IMR-90 (cell line): ENCODE data around the gene ADGRD2. TPM values are rescaled to one million over a fixed set of nuclear protein-coding genes. Genes with fewer than 3 reads are reported as not detected.

Experiments
- ATAC-seq: fragments of 200-7000 bp; cut with Tn5 transposase; 2 replicates; pipeline ENCODE4 v1.9.1; 2020; ENCODE audit warnings: low read depth, mild to moderate bottlenecking, moderate library complexity
- BruUV-seq: library from RNA; stranded (reverse); fragments of 400-500 nt; replicated peaks from 2 replicates; lab custom pipeline; 2021; lab: Mats Ljungman, UMichigan
- CTCF ChIA-PET: fragments of 300-600 bp; formaldehyde crosslinking; extraction: SDS; loops from one replicate; lab custom pipeline; 2021; ENCODE audit warnings: antibody characterized with exemption; lab: Yijun Ruan, JAX
- POLR2A ChIA-PET: fragments of 300-600 bp; sonication (Branson Sonifier 250); formaldehyde crosslinking; loops from one replicate; lab custom pipeline; 2022; ENCODE audit warnings: antibody characterized with exemption; ENCODE audit not compliant: unreplicated experiment; lab: Charles Lee
- DNase-seq: peaks from one replicate; pipeline ENCODE4 v3.0.0; 2013
- H2AFZ ChIP-seq: replicated peaks from 2 replicates; pipeline ENCODE3; 2013; ENCODE audit warnings: low read length, mild to moderate bottlenecking; ENCODE audit not compliant: poor library complexity
- H2AK5ac ChIP-seq: 2 replicates; pipeline ENCODE4 v1.6.1; 2013; ENCODE audit warnings: low read depth, low read length, inconsistent platforms
- H2AK9ac ChIP-seq: replicated peaks from 2 replicates; pipeline ENCODE3; 2013; ENCODE audit warnings: mild to moderate bottlenecking, low read depth, low read length, moderate library complexity; ENCODE audit not compliant: poor library complexity
- H2BK120ac ChIP-seq: 2 replicates; pipeline ENCODE4 v1.6.1; 2013; ENCODE audit warnings: low read depth, low read length, inconsistent platforms
- H2BK15ac ChIP-seq: 3 replicates; pipeline ENCODE4 v1.6.1; 2013; ENCODE audit warnings: low read depth, low read length, inconsistent platforms
- H2BK20ac ChIP-seq: 2 replicates; pipeline ENCODE4 v1.6.1; 2013; ENCODE audit warnings: low read depth, mild to moderate bottlenecking, inconsistent platforms, low read length, moderate library complexity
- H2BK5ac ChIP-seq: 2 replicates; pipeline ENCODE4 v1.6.1; 2013; ENCODE audit warnings: mild to moderate bottlenecking, low read depth, low read length, inconsistent platforms; ENCODE audit not compliant: poor library complexity, severe bottlenecking
- H3K14ac ChIP-seq: replicated peaks from 2 replicates; pipeline ENCODE4 v1.6.1; 2013; ENCODE audit warnings: low read depth, low read length, inconsistent platforms
- H3K18ac ChIP-seq: 2 replicates; pipeline ENCODE4 v1.6.1; 2013; ENCODE audit warnings: low read depth, low read length, control low read depth
- H3K23ac ChIP-seq: 2 replicates; pipeline ENCODE4 v1.6.1; 2013; ENCODE audit warnings: low read depth, low read length, inconsistent platforms
- H3K27ac ChIP-seq: 2 replicates; pipeline ENCODE4 v1.5.1; 2013; ENCODE audit warnings: mild to moderate bottlenecking, control low read depth, low read length; ENCODE audit not compliant: insufficient read depth
- H3K27me3 ChIP-seq: 2 replicates; pipeline ENCODE4 v1.6.1; 2013; ENCODE audit warnings: low read length; ENCODE audit not compliant: control insufficient read depth, insufficient read depth
- H3K36me3 ChIP-seq: 2 replicates; pipeline ENCODE4 v1.6.1; 2013; ENCODE audit warnings: low read length, mixed read lengths; ENCODE audit not compliant: control insufficient read depth, insufficient read depth
- H3K4ac ChIP-seq: 2 replicates; pipeline ENCODE4 v1.6.1; 2013; ENCODE audit warnings: low read depth, low read length, inconsistent platforms
- H3K4me1 ChIP-seq: 2 replicates; pipeline ENCODE4 v1.6.1; 2013; ENCODE audit warnings: low read length, mixed read lengths; ENCODE audit not compliant: control insufficient read depth, insufficient read depth
- H3K4me2 ChIP-seq: 2 replicates; pipeline ENCODE4 v1.6.1; 2013; ENCODE audit warnings: low read depth, mild to moderate bottlenecking, control low read depth, low read length, moderate library complexity
- H3K4me3 ChIP-seq: 2 replicates; pipeline ENCODE4 v1.5.1; 2013; ENCODE audit warnings: low read depth, mild to moderate bottlenecking, control low read depth, low read length, moderate library complexity; ENCODE audit not compliant: insufficient read depth
- H3K56ac ChIP-seq: 2 replicates; pipeline ENCODE4 v1.6.1; 2013; ENCODE audit warnings: low read length, inconsistent platforms; ENCODE audit not compliant: insufficient read depth; ENCODE audit errors: extremely low read depth
- H3K79me1 ChIP-seq, 2 experiments: 2 replicates each; pipeline ENCODE4 v1.6.1; 2013; ENCODE audit warnings: low read length in 2 of 2, inconsistent platforms in 1 of 2, low read depth in 1 of 2
- H3K9ac ChIP-seq: 2 replicates; pipeline ENCODE4 v1.6.1; 2013; ENCODE audit warnings: low read depth, low read length, control low read depth
- H3K9me1 ChIP-seq: 2 replicates; pipeline ENCODE4 v1.6.1; 2013; ENCODE audit warnings: low read length, inconsistent platforms; ENCODE audit not compliant: insufficient read depth
- H3K9me3 ChIP-seq: 2 replicates; pipeline ENCODE4 v1.6.1; 2013; ENCODE audit warnings: low read length; ENCODE audit not compliant: control insufficient read depth, insufficient read depth
- H4K20me1 ChIP-seq: 2 replicates; pipeline ENCODE4 v1.6.1; 2013; ENCODE audit warnings: low read length, inconsistent platforms; ENCODE audit not compliant: insufficient read depth
- H4K5ac ChIP-seq: 2 replicates; pipeline ENCODE4 v1.6.1; 2013; ENCODE audit warnings: mild to moderate bottlenecking, low read depth, low read length, control low read depth
- H4K8ac ChIP-seq, 2 experiments: 2 replicates each; pipeline ENCODE4 v1.6.1; 2013; ENCODE audit warnings: low read depth in 2 of 2, low read length in 2 of 2, control low read depth in 1 of 2, inconsistent platforms in 1 of 2
- H4K91ac ChIP-seq: 2 replicates; pipeline ENCODE4 v1.6.1; 2013; ENCODE audit warnings: low read depth, low read length, inconsistent platforms; ENCODE audit not compliant: insufficient read depth
- CEBPB ChIP-seq: IDR thresholded peaks from 2 replicates; pipeline ENCODE4 v1.6.1; 2012; ENCODE audit warnings: low read depth, low read length, improper control_type of control experiment
- CHD1 ChIP-seq: IDR thresholded peaks from 2 replicates; pipeline ENCODE4 v1.6.1; 2012; ENCODE audit warnings: low read depth, low read length, improper control_type of control experiment
- ELK1 ChIP-seq: fragments of 150-350 bp; IDR thresholded peaks from 2 replicates; pipeline ENCODE4 v1.6.1; 2016; ENCODE audit warnings: low read depth, mild to moderate bottlenecking, low read length, moderate library complexity, borderline replicate concordance
- WGBS, 2 experiments: methylation state at CpG; one replicate each; pipeline versions ENCODE4 v1.1.5 to v1.1.7; 2013; ENCODE audit warnings: missing lambda C conversion rate in 2 of 2; ENCODE audit not compliant: insufficient read length in 1 of 2; ENCODE audit errors: extremely low coverage in 2 of 2; 5-methylcytosine and 5-hydroxymethylcytosine counted together
- dilution Hi-C: fragments of 300-500 bp; cut with HindIII; formaldehyde crosslinking; loops from one replicate; pipeline ENCODE4 v1.14.3; 2018; ENCODE audit warnings: low sequenced_read_pairs; ENCODE audit not compliant: unreplicated experiment
- in situ Hi-C: fragments of 300-500 bp; cut with MboI; formaldehyde crosslinking; loops from 3 replicates; pipeline ENCODE4 v1.14.3; 2019; ENCODE audit warnings: low sequenced_read_pairs, inconsistent platforms, mixed read lengths
- intact Hi-C: fragments of 100-400 bp; cut with micrococcal nuclease; formaldehyde crosslinking; loops from 2 replicates; pipeline ENCODE4 v1.10.0; 2022
- polyA plus RNA-seq, 3 experiments: library from polyadenylated mRNA; depleted of rRNA; stranded (reverse); fragments of >200 nt; gene quantifications; 2 replicates each; pipeline ENCODE4 v1.2.3, GENCODE V29; 2012; ENCODE audit warnings: low replicate concordance in 1 of 3
- total RNA-seq: library from RNA; depleted of rRNA; stranded (reverse); fragments of >200 nt; gene quantifications from 2 replicates; pipeline ENCODE4 v1.2.3, GENCODE V29; 2012

ADGRD2 gene
- total and polyA plus RNA-seq, 2 of the 4 experiments (the other 2 are of a cell fraction): not detected

- H2BK20ac ChIP-seq: no peak overlapping the region
- ATAC-seq (no peak), DNase-seq (no peak)
- H3K27ac ChIP-seq: no peak overlapping the region
- in situ Hi-C loops: no loop called here
- no peak overlapping the region for H3K56ac ChIP-seq
- BruUV-seq: no TSS peak
- no peak overlapping the region for H2BK15ac ChIP-seq
- no peaks in the 10 kb centered on the region for H3K79me1 ChIP-seq
- H3K4ac ChIP-seq: no peak overlapping the region
- peaks cover 42% of the 10 kb centered on the region for H3K27me3 ChIP-seq
- no peak overlapping the region for H2BK5ac ChIP-seq
- H3K14ac ChIP-seq: no peak overlapping the region
- H3K4me3 ChIP-seq: no peak overlapping the region
- ChIA-PET CTCF (no interaction called here), POLR2A (no interaction called here)
- H4K20me1 ChIP-seq: no peaks in the 10 kb centered on the region
- no peak overlapping the region for H4K91ac ChIP-seq
- intact Hi-C loops: no loop called here
- no peak overlapping the region for H3K23ac ChIP-seq
- H3K9ac ChIP-seq: no peak overlapping the region
- no peak overlapping the region for H4K8ac ChIP-seq
- no peak for TF ChIP-seq ELK1
- no peak for TF ChIP-seq CHD1
- no peak for TF ChIP-seq CEBPB
- H2BK120ac ChIP-seq: no peak overlapping the region
- no peak overlapping the region for H2AK9ac ChIP-seq
- H3K4me2 ChIP-seq: no peak overlapping the region
- no peak overlapping the region for H4K5ac ChIP-seq
- no peak overlapping the region for H3K18ac ChIP-seq
- WGBS, 2 experiments: no CpG with 5 or more reads among the region's 3 CpGs
- dilution Hi-C loops: no loop called here
- peaks cover 1% of the 10 kb centered on the region; the same call in 1 of the 2 replicates for H3K9me3 ChIP-seq
- H3K9me1 ChIP-seq: 0 out of 2 replicates have a peak, but pooled peaks cover 2% of the 10 kb centered on the region
- no peak overlapping the region for H2AFZ ChIP-seq
- H2AK5ac ChIP-seq: no peak overlapping the region
- no peaks in the 10 kb centered on the region for H3K36me3 ChIP-seq
- H3K4me1 ChIP-seq: no peaks in the 10 kb centered on the region
Measured at GRCh38 chr9:124465736-124466135, 15.5 kb downstream of the ADGRD2 start.
